HuH-7 (cell line): ENCODE results near the gene TOMM20.
"Not testable (repeated sequence)": the region's sequence is repeated elsewhere in the genome, so short reads cannot be mapped to it uniquely, and the experiment has no call there.

ENCODE experiments used
- DNase-seq: peaks from one replicate; pipeline ENCODE4 v3.0.0; 2011; ENCODE audit warnings: low spot score

TOMM20 gene

DNA sequence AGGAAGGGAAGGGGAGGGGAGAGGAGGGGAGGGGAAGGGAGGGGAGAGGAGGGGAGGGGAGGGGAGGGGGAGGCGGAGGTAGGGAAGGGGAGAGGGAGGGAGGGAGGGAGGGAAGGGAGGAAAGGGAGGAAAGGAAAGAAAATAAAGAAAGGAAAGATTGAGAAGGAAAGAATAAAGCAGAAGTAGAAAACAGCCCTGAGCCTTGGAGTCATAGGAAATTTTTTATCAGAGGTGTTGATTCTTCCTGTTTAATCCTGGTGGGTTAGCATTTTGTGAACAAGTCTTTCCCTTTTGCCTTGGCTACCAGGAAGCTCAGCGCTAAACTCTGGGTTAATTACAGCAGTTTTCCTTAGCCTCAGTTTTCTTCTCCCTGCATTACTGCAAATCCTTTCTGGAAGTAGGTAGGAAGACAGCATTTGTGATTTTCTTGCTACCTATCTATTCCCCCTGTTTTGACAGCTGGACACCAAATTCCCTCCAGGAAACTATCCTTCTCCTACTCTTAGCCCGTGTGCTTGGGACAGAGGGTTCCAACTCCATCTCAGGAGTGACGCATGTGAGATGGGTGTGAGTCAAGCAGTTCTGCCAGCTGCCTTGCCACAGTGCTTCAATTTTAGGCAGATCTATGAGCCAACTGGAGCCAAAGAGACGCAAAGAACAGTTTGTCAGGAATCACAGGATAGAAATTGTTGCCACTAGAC lies 26.9 kb downstream of the TOMM20 start:
- DNase-seq = no peak

GRCh38 chr1:235100194-235100772 lies 28.4 kb downstream of the TOMM20 start:
- no peak for DNase-seq

- no peak for DNase-seq
Measured at GRCh38 chr1:235098991-235099390, 29.6 kb downstream of the TOMM20 start.

DNA sequence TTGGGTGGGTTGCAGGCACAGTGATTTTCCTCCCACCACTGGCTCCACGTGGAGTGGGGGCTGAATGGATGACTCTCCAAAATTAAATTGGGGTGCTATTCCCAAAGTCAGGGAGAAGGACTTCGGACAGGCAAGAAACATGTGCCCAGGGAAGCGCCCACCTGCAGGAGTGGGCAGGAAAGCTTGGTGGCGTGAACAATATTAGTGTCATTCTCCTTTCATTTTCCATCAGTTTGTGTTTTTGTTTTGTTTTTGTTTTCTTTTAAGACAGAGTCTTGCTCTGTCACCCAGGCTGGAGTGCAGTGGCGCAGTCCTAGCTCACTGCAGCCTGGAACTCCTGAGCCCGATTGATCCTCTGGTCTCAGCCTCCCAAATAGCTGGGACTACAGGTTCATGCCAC lies 30.1 kb downstream of the TOMM20 start:
- DNase-seq = no peak

DNA sequence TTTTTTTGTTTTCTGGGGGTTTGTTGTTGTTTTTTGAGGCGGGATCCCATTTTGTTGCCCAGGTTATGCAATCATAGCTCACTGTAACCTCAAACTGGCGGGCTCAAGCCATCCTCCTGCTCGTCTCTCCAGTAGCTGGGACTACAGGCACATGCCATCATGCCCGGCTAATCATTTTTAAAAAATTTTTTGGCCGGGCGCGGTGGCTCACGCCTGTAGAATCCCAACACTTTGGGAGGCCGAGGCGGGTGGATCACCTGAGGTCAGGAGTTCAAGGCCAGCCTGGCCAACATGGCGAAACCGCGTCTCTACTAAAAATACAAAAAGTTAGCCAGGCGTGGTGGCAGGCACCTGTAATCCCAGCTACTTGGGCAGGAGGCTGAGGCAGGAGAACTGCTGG lies 31.1 kb downstream of the TOMM20 start:
- DNase-seq = not testable (repeated sequence)

DNA sequence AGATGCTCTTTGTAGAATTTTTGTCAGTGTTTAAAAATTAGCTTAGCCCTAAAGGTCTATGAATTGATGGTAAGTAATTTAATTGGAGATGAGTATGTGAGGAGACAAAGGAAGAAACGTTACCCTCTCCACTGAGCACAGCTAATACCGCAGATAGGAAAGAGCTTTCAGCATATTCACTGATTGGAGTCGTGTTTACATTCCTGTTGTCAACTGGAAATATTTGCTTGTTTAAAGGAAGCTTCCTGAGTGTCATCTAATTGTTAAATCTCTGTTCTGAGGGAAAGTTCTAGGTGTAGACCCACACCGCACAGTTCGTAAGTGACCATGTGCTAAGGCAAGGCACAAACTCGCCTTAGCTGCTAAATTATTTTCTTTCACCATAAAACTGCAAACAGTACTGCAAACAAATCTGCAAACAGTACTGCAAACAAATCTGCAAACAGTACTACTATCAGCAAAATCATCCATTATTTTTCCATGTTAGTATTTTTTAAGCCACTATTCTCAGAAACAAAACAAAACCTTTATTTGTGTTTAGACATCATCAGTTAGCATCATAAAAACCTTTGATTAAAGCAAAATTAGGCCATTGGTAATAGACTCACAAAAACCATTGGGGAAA lies 32.6 kb downstream of the TOMM20 start:
- DNase-seq = no peak

DNA sequence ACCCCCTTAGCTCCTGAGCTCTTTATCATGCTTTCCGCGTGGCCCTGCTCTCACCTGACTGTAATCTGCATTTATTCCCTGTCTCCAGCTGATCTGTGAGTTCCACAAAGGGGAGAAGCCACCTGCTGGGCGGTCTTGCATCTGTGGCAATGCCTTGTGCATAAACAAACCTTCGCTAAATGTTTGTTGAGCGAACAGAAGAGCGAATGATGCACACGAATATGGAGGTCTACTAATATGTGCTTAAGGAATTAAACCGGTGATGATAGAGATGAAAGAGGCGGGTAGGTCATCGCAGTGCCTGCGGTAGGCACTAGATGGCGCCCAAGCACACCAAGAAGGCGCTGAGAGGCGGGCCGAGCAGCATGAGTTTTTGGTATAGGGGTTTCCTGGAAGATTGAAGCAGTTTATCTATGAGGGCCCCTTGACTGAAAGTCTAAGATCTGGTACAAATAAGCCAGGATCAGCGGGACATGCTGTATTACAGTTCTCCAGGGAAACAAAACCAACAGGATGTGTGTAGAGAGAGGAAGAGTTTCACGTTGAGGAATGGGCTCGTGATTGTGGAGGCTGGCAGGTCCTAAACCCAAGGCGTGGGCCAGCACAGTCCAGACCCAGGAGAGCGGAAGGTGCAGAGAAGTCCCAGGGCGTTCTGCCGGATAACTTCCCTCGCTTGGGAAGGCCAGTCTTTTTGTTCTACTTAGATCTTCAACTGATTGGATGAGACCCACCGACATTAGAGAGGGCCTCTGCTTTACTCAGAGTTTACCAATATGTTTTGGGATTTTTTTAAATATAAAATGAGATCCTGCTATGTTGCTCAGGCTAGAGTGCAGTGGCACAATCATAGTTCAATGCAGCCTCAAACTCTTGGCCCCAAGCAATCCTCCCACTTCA lies 34.7 kb downstream of the TOMM20 start:
- peak; percentile 72 for DNase-seq

DNA sequence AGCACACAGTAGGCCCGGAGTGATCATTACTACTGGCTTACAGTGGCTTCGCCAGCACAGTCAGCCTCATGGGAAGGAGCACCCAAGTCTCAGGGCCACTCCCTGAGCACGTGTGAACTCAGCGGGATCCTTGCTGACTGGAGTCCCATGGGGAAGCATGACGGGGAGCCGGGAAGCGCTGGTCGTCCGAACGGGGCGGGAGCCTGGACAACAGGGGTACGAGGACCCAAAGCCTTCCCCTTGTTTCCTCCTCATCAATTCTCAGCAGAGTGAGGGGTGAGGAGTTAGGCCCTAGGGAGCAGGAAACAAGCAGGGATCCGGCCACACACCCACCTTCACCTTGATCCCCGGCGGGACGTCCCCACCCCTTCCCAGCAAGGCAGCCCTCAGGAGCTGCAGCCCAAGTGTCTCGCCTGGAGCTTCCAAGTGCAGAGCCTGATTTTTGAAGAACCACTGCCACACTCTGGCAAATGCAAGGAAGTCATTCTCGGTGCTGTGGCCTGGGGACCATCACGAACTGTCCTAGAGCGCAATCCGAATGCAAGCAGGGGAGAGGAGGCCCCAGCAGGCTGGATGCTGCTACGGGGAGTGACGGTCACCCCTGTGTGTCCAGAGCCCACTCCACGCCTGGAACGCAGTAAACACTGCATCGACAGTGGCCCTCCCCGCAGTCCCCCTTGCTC lies 35.5 kb downstream of the TOMM20 start:
- peak; percentile 68 for DNase-seq

- not testable (repeated sequence) for DNase-seq
Measured at GRCh38 chr1:235092415-235092814, 36.2 kb downstream of the TOMM20 start.

- DNase-seq = not testable (repeated sequence)
Measured at GRCh38 chr1:235092045-235092406, 36.6 kb downstream of the TOMM20 start.

DNA sequence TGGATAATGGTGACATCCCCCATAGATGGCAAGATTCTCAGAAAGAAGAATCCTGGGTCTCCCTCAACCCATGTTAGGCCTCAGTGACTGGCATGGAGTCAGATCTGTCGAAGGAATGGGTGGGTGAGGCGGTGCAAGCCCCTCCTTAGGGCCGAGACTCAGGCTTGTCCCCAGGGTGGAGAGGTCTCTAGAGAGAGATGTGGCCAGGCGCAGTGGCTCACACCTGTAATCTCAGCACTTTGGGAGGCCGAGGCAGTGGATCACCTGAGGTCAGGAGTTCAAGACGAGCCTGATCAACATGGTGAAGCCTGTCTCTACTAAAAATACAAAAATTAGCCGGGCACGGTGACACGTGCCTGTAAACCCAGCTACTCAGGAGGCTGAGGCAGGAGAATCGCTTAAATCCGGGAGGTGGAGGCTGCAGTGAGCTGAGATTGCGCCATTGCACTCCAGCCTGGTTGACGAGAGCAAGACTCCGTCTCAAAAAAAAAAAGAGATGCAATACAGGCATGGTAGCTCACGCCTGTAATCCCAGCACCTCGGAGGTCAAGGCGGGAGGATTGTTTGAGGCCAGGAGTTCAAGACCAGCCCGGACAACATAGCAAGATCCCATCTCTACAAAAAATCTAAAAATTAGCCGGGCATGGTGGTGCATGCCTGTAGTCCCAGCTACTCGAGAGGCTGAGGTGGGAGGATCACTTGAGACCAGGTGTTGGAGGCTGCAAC lies 37.2 kb downstream of the TOMM20 start:
- not testable (repeated sequence) for DNase-seq

DNA sequence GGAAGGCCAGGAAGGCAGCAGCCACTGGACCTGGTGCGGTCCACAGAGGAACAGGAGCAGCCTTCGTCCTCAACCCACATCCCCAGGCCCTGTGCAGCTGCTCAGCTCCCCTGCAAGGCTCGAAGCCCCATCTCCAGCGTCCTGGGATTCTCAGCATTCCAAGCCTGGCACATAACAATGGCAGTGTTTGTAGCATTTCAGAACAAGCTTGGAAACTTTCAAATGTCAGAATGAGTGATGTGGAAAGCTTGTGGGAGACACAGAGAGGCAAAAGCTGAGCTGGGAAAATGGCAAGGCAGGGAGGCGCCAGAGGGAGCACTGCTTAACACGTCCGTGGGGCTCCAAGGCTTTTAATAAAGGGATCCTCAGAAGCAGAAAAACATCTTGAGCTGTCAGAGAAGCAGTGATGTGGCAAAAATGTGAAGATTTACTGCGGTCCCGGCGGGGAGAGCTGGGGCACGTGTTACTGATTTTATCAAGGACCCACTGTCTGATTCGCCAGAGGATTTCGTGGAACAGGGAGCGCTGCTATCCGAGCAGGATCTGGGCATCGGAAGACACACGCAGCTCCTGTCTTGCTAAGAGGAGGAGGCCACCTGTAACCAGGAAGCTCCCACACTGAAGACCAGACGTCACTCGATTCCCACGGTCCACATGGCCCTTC lies 38.1 kb downstream of the TOMM20 start:
- DNase-seq = no peak

DNA sequence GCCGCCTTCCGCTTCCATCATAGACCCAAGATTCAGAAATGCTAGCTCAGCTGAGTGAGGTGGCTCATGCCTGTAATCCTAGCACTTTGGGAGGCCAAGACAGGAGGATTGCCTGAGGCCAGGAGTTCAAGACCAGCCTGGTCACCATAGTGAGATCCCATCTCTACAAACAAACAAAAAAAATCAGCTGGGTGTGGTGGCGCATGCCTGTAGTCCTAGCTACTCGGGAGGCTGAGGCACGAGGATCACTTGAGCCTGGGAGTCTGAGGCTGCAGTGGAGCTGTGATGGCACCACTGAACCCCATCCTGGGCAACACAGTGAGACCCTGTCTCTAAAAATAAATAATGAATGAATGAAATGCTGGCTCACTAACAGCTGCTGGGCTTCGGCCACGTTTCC lies 39.7 kb downstream of the TOMM20 start:
- DNase-seq = no peak

DNA sequence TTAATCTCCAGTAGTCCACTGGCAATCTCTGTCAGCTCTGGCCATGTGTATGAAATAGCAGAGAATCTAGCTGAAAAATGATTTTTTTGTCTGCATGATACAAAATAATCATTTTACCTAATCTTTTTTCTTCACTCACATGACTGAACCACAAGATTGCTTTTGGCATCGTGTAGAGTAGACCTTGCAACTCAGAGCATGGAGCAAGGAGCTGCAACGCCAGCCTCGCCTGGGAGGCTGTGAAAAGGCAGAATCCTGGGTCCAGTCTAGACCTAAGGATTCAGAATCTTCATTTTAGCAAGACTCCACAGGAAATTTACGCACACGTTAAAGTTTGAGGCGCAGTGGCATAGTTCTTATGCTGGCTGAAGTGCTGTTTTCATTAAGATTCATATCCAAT lies 40.2 kb downstream of the TOMM20 start:
- no peak for DNase-seq

DNA sequence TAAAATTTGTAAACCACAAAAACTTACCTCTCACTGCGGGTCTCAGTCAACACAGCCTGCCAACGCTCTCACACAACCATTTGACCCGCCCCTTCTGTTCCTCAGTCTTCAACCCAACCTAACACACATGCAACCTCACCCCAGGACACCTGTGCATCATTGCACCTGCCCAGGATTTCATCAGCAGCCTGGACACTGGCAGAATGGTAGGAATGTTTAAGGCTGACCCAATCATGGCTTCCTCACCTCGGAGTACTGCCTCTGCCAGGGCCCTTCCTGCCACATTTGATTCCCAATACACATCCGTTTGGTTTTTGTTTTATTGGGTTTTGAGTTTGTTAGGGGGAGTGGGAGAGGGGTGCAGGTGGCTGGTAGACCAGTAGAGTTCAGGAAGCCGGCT lies 40.7 kb downstream of the TOMM20 start:
- no peak for DNase-seq

DNA sequence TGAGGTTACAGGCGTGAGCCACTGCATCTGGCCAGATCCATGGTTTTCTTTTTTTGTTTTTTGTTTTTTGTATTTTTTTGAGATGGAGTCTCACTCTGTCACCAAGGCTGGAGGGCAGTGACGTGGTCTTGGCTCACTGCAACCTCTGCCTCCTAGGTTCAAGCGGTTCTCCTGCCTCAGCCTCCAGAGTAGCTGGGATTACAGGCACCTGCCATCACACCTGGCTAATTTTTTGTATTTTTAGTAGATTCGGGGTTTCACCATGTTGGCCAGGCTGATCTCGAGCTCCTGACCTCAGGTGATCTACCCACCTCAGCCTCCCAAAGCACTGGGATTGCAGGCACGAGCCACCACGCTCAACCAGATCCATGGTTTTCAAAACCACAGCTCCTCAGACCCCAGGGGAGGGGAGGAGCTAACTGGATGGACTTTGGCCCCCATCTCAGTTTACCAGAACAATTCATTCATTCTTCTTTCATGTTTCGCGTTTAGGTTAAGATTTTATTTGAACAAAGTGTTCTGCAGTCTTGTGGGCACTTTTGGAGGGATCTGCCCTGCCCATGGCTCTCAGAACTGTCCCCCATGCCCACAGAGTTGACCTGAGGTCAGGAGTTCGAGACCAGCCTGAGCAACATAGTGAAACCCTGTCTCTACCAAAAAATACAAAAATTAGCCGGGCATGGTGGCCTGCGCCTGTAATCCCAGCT lies 43.1 kb downstream of the TOMM20 start:
- not testable (repeated sequence) for DNase-seq

DNA sequence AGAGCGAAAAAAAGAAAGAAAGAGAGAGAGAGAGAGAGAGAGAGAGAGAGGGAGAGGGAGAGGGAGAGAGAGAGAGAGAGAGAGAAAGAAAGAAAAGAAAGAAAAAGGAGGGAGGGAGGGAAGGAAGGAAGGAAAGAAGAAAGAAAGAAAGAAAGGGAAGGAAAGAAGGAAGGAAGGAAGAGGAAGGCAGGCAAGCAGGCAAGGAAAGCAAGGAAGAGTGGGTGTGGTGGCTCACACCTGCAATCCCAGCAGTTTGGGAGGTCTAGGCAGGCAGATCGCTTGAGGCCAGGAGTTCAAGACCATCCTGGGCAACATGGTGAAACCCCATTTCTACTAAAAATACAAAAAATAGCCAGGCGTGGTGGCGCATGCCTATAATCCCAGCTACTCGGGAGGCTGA lies 47.8 kb downstream of the TOMM20 start:
- DNase-seq = not testable (repeated sequence)

DNA sequence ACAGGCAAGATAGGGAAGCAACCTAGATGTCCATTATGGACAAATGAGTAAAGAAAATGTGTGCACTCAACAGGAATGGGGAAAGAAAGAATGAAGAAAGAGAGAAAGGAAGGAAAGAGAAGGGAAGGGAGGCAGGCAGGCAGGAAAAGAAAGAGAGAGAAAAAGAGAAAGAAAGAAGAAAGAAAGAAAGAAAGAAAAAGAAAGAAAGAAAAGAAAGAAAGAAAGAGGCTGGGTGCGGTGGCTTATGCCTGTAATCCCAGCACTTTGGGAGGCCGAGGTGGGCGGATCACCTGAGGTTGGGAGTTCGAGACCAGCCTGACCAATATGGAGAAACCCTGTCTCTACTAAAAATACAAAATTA lies 48.4 kb downstream of the TOMM20 start:
- not testable (repeated sequence) for DNase-seq

DNA sequence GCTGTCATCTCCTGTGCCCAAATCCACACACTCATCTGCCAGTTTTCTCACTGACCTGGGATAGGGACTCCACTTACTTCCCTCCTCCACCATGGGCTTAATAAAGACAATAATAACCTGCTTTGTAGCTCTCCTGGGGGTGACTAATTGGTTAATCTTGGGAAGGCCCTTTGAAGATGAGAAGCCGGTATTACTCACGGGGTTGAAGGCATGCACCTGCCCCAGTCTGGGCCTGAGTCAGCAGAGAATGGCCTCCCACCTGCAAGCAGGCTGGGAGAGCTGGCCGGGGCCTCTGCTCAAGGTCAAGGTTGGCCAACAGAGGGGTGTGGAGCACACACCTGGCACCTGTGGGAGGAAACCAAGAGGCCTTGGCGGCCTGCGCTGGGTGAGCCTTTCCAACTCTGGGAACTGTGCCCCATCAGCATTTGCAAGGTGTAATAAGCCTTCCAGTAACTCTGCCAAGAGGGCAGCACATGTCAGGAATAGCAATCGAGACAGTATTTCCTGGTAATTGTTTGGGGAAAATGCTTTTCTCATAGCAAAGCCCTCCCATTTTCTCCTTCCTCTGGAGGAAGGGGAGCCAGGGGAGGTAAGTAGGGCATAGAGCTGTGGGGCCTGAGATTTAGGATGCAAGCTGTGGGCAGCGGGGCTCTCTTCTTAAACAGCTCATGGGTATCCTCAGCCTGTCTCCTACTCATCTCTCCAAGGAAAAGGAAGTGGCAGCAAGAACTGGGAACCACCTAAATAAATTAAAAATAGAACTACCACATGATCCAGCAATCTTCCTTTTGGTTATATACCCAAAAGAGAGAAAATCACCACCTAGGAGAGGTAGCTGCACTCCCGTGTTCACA lies 49.0 kb downstream of the TOMM20 start:
- DNase-seq = no peak
